Fibroblast of skin of right biceps (primary cell): ENCODE results near the gene CCDC183.
"Not testable (repeated sequence)": the region's sequence is repeated elsewhere in the genome, so short reads cannot be mapped to it uniquely, and the experiment has no call there.

Experiments used
- DNase-seq: peaks from one replicate; pipeline ENCODE4 v3.0.0-alpha.2; 2013

Gene CCDC183

DNA sequence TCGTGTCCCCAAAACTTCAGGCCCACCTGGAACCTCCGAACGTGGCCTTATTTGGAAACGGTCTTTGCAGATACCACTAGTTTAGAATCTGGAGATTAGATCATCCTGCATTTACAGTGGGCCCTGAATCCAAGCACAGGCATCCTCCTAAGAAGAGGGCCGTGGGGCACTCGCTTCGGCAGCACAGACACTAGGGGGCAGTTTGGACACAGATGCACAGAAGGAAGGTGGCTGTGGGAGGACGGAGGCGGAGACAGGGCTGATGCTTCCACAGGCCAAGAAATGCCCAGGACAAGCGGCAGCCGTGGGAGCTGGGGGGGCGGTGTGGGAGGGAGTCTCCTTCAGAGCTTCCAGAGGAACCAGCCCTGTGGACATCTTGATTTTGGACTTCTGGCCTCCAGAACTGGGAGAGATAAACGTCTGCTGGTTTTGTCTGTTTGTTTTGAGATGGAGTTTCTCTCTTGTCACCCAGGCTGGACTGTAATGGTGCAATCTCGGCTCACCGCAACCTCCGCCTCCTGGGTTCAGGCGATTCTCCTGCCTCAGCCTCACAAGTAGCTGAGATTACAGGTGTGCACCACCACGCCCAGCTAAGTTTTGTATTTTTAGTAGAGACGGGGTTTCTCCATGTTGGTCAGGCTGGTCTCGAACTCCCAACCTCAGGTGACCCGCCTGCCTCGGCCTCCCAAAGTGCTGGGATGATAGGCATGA is 35.1 kb upstream of the CCDC183 start:
- DNase-seq: peak; percentile 46

DNA sequence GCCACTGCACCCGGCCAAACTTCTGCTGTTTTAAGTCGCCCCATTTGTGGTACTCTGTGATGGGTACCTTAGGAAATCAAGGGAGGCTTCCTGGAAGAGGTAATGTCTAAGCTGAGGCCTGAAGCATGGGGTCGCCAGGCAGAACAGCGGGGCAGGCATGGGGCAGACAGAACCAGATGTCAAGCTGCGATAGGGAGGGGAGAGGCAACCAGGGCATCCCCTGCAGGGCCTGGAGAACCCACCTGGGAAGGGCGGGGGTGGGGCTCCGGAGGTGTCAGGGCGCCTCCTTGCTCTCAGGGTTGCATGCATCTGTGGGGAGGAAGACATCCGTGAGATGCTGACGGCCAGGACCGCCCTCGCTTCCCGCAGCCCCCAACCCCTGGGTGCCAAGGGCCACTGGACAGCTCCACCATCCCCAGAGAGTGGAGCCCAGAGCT is 34.6 kb upstream of the CCDC183 start:
- DNase-seq: no peak

DNA sequence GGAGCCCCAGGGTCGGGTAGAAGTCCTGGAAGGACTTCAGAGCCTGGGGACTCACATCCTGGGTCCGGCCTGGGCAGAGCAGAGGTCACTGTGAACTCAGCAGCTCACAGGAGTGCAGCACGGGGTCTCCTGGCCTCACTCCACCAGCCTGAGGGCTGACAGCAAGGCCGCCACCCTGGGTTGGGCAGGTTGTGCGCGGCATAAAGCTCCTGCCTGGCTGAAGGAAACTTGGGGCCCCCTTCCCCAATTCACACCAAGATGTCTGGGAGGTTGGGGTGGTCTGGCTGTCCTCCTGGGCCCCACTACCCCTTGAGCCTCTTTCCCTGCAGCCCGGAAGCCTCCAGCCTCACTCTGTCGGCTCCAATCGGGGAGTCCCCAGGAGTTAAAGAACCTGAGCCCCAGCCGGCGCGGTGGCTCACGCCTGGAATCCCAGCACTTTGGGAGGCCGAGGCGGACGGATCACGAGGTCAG is 33.9 kb upstream of the CCDC183 start:
- DNase-seq: no peak

- peak; percentile 40 for DNase-seq
These were observed 33.1 kb upstream of the CCDC183 start for GRCh38 chr9:136762915-136763648.

DNA sequence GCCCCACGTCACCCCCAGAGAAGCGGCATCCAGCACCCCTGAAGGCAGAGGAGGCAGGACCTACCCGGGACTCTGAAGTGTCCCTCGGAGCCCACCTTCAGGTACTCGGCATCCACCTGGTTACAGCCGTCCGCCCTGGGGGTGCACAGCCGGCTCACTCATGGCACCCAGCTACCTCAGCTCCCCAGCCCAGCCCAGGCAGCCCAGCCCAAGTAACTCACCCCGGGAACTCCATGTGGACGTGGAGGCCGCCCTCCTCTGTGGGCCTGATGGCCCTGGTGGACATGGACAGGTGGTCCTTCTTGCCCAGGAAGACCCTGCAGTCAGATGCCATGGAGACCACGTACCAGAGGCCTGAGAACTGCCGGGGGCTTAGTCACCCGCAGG is 32.5 kb upstream of the CCDC183 start:
- no peak for DNase-seq

DNA sequence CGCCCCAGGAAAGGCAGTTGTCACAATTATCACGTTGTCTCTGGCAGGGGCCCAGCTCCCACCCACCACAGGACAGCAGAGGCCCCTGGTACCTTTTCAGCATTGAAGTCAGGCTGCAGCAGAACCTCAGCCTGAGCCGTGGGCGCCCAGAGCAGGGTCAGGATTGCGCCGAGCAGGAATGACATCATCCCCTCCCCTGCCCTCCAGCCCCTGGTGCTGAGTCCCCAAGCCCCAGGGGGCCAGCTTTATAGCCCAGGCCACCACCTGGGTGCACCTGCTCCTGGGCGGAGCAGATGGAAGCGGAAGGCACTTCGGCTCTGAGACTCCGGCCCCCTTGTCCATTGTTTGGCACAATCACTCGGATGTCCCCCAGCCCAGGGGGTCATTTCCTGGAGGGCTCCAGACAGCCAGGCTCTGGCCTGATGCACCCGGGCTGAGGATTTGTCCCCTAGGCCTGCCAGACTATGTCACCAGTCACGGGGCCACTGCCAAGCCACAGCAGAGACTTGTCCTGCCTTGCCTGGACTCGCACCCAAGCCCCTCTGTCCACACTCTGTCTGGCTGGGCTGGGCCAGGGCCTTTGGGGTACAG is 31.7 kb upstream of the CCDC183 start, which contains the start of gene LCN15:
Gene LCN15, minus strand, starts transcription at position 218 of the 591 bp plus-strand sequence. Its CDS starts 30 bp downstream, at position 188.
- DNase-seq: no peak

GRCh38 chr9:136765041-136765440 is 31.1 kb upstream of the CCDC183 start:
- no peak for DNase-seq

- not testable (repeated sequence) for DNase-seq
These were observed 30.3 kb upstream of the CCDC183 start for GRCh38 chr9:136765745-136766409.

- peak; percentile 22 for DNase-seq
These were observed 29.6 kb upstream of the CCDC183 start for GRCh38 chr9:136766410-136767120.

DNA sequence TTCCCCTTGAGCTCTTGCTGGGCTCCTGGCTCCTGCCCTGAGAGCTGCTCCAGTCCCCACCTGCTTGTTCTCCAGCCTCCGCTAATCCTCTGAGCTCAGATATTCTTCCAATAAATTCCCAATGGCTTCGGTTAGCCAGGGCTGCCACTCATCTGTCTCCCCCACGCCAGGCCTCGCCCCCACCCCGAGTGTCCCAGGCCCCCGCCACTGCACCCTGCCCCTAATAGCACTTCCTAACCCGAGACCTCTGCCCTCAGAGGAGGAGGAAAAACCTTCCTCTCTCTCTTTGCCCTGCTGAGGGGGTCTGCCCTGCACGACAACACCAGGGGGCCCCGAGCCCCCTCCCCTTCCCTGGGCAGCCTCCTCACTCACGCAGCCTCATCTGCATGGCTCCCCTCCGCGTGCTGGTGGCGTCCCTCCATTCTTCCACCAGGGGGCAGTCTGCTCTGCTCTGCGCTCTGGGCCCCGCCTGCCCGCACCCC is 26.4 kb upstream of the CCDC183 start:
- no peak for DNase-seq

DNA sequence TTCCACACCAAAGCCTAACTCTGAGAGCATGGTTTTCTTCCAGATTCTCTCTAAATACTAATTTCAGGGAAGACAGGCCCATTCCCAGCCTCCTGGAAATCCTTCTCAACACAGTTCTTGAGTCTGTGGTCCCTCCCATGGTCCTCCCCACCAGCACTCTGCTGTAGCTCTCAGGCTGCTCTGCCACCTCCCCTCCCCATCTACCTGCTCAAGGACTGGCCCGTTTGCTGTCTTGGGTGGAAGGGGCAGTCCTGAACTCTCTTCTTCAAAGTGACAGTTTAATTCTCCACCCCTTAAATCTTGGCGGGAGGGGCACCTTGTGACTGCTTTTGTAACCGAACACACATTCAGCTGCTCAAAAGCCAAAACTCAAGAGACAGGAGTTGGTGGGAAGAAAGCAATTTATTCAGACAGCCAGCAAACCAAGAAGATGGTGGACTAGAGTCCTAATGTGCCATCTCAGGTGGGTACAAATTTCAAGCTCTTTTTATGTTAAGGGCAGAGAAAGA is 24.2 kb upstream of the CCDC183 start:
- DNase-seq: no peak

- DNase-seq: no peak
These were observed 22.6 kb upstream of the CCDC183 start for GRCh38 chr9:136773386-136774044.

DNA sequence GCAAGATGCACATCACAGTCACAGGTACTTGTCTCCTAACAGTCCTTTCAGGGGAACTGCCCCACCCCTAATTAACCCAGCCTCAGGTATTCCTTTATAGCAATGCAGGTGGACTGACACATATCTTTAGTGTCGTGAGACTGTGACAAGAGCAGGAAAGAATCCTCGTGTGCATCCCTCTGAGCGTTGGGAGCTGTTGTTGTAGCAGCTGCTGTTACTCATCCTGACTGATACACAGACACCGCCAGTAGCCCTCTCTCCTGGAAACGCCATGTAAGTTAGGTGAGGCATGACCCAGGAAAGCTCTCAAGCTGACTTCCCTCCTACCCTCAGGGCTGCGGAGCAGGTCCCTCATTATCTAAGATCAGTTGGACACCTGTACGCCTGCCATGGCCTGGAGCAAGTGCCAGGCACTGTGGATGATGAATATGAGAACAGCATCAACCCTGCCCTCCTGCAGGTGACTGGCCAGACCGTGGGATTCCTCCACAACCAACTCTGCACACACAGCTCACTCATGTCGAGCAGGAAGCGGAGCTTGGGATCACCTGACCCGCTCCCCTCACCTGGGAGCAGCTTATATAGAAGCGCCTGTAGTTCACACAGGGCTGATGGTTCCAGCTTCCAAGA is 21.6 kb upstream of the CCDC183 start:
- DNase-seq: no peak

DNA sequence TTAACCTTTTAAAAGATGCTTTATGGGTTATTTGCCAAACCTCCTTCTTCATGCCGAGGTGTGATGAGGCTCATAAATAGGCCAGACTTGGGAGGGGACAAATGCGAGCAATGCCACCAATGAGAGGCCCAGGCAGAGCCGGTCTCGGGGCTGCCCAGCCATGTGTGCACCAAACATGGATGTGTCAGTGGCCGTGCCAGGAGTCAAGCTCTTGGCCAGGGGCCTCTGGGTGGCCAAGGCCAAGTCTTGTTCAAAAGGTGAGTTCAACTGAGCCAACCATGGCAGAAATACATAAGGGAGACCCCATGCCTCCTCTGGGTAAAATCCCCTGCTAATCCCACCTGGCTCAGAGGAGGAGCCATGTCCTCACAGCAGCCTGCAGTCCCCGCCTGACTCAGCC is 20.9 kb upstream of the CCDC183 start:
- no peak for DNase-seq

- DNase-seq: no peak
These were observed 19.2 kb upstream of the CCDC183 start for GRCh38 chr9:136776947-136777346.

DNA sequence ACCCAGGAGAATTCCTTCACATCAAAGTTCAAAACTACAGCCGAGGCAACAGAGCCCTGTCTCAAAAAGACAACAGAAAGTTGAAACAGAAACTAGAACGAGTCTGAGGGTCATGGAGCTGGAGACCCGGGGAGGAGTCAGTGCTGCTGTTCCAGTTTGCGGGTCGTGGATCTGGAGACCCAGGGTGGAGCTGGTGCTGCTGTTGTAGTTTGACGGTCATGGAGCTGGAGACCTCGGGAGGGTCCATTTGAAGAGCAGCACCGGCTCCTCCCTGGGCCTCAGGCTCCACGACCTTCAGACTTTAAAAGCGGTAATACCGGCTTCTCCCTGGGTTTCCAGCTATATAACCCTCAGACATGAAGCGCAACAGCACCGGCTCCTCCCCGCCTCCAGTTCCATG is 18.8 kb upstream of the CCDC183 start:
- no peak for DNase-seq

- no peak for DNase-seq
These were observed 16.3 kb upstream of the CCDC183 start for GRCh38 chr9:136779808-136780207.

DNA sequence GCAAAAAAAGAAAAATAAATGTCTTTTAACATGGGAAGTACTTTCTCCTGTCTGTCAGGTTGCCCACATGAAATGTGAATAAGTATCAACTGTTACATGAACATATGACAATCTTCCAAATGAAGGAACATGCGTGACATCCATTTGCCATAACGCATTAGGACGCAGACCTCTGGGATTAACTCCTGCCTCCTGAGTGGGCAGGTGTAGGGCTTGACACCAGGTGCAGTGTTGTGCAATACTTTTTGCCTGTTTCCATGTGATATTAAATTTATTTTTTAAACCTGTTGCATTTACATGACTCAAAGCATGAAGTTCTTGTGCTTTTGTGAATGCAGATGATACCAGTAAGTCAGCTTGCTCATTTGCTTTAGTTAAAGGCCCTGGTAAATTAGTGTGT is 13.7 kb upstream of the CCDC183 start:
- DNase-seq: no peak

- no peak for DNase-seq
These were observed 11.7 kb upstream of the CCDC183 start for GRCh38 chr9:136784249-136784996.

- no peak for DNase-seq
These were observed 11.2 kb upstream of the CCDC183 start for GRCh38 chr9:136784997-136785361.
